BJ (cell line): ENCODE measurements around the gene ALDH16A1. TPM values are rescaled to one million over a fixed set of nuclear protein-coding genes. Genes with fewer than 3 reads are reported as not detected.

ENCODE experiments used
- CTCF ChIA-PET: fragments of 350-600 bp; formaldehyde crosslinking; extraction: SDS; loops from one replicate; lab custom pipeline; 2021; ENCODE audit warnings: antibody characterized with exemption, inconsistent platforms; lab: Yijun Ruan, JAX
- POLR2A ChIA-PET: fragments of 300-600 bp; sonication (Branson Sonifier 250); formaldehyde crosslinking; extraction: SDS; loops from one replicate; lab custom pipeline; 2021; ENCODE audit warnings: antibody characterized with exemption; lab: Charles Lee
- DNase-seq: peaks from one replicate; pipeline ENCODE4 v3.0.0-alpha.2; 2011; ENCODE audit warnings: low read depth
- H3K27me3 ChIP-seq: 2 replicates; pipeline ENCODE4 v1.6.0; 2011; ENCODE audit warnings: low read length; ENCODE audit not compliant: control insufficient read depth, insufficient read depth
- H3K36me3 ChIP-seq: 2 replicates; pipeline ENCODE4 v1.5.1; 2011; ENCODE audit warnings: low read length; ENCODE audit not compliant: control insufficient read depth, insufficient read depth
- H3K4me3 ChIP-seq: 2 replicates; pipeline ENCODE4 v1.5.1; 2011; ENCODE audit warnings: low read depth, mild to moderate bottlenecking, control low read depth, low read length
- CTCF ChIP-seq: IDR thresholded peaks from 2 replicates; pipeline ENCODE4 v1.5.1; 2011; ENCODE audit warnings: low read depth, mild to moderate bottlenecking, control low read depth, inconsistent platforms, low read length, moderate library complexity; ENCODE audit not compliant: insufficient read depth
- polyA plus RNA-seq: library from polyadenylated mRNA; depleted of rRNA; stranded (reverse); fragments of >200 nt; gene quantifications from 2 replicates; pipeline ENCODE4 v1.2.3, GENCODE V29; 2011

The ALDH16A1 gene
- polyA plus RNA-seq, 1 experiment: 15.0 TPM

GRCh38 chr19:49474542-49474924 lies 21.5 kb downstream of the ALDH16A1 start:
- ChIA-PET POLR2A (no interaction called here), CTCF (interaction anchor here (1.3 to 2.4 kb wide), 3 partner anchors 22 to 96 kb away, joined by 6 to 16 read pairs (median 9); partner anchors contain the start of genes ALDH16A1 and PIH1D1)
- Histone ChIP-seq H3K36me3 (no peaks in the 10 kb centered on the region; the same call in 1 of the 2 replicates), H3K4me3 (peak overlapping the region; percentile 80), H3K27me3 (no peaks in the 10 kb centered on the region)
- no peak for DNase-seq
- TF ChIP-seq CTCF: no peak

GRCh38 chr19:49475191-49475917 lies 22.3 kb downstream of the ALDH16A1 start:
- no peaks in the 10 kb centered on the region; the same call in 1 of the 2 replicates for H3K36me3 ChIP-seq
- ChIA-PET POLR2A (no interaction called here), CTCF (interaction anchor here (0.7 kb wide), 2 partner anchors 22 to 95 kb away, joined by 4 read pairs; no protein-coding TSS in a partner anchor)
- H3K27me3 ChIP-seq: no peaks in the 10 kb centered on the region
- no peak for DNase-seq
- TF ChIP-seq CTCF: no peak
- no peak overlapping the region for H3K4me3 ChIP-seq

GRCh38 chr19:49475995-49476880 lies 23.2 kb downstream of the ALDH16A1 start:
- CTCF ChIA-PET: interaction anchor here (0.6 to 2.3 kb wide), 4 partner anchors 10 to 333 kb away, joined by 3 to 8 read pairs (median 3); no protein-coding TSS in a partner anchor
- Histone ChIP-seq H3K36me3 (no peaks in the 10 kb centered on the region), H3K27me3 (no peaks in the 10 kb centered on the region), H3K4me3 (no peak overlapping the region)
- POLR2A ChIA-PET: no interaction called here
- DNase-seq: no peak
- TF ChIP-seq CTCF: peak; percentile 66

GRCh38 chr19:49479975-49480628 lies 27.1 kb downstream of the ALDH16A1 start:
- CTCF ChIA-PET: no interaction called here
- no peak overlapping the region for H3K4me3 ChIP-seq
- H3K36me3 ChIP-seq: no peaks in the 10 kb centered on the region
- H3K27me3 ChIP-seq: no peaks in the 10 kb centered on the region
- POLR2A ChIA-PET: no interaction called here
- DNase-seq: no peak
- TF ChIP-seq CTCF: no peak
